SU-DHL-6 (cell line): ENCODE data around the gene P4HB.

ENCODE experiments used
- H2AFZ ChIP-seq: fragments of 200-600 bp; sonication (generic); 2 replicates; pipeline ENCODE4 v1.6.1; 2014; ENCODE audit warnings: low read depth, mild to moderate bottlenecking, moderate library complexity, mixed read lengths, antibody characterized with exemption, low read length; ENCODE audit not compliant: severe bottlenecking
- H3F3A ChIP-seq: fragments of 200-600 bp; shearing (Covaris generic); 2 replicates; pipeline ENCODE4 v1.6.0; 2016; ENCODE audit warnings: antibody characterized with exemption, mild to moderate bottlenecking; ENCODE audit not compliant: insufficient read depth
- H3K27ac ChIP-seq: fragments of 200-600 bp; sonication (generic); 2 replicates; pipeline ENCODE4 v1.5.1; 2016; ENCODE audit warnings: low read depth, mild to moderate bottlenecking, low read length, moderate library complexity, mixed read lengths
- H3K27me3 ChIP-seq: fragments of 200-600 bp; sonication (generic), shearing (Covaris generic); 2 replicates; pipeline ENCODE4 v1.6.0; 2014; ENCODE audit warnings: mild to moderate bottlenecking, low read length
- H3K36me3 ChIP-seq: fragments of 200-600 bp; sonication (generic); 2 replicates; pipeline ENCODE4 v1.6.1; 2014; ENCODE audit warnings: mild to moderate bottlenecking, low read length, mixed read lengths
- H3K4me2 ChIP-seq: fragments of 300-600, 200-600 bp; shearing (Covaris generic), sonication (generic); 2 replicates; pipeline ENCODE4 v1.6.0; 2014; ENCODE audit warnings: low read length, low read depth, mild to moderate bottlenecking; ENCODE audit not compliant: poor library complexity, severe bottlenecking
- H3K4me3 ChIP-seq: fragments of 200-600 bp; sonication (generic); 2 replicates; pipeline ENCODE4 v1.5.1; 2014; ENCODE audit warnings: antibody characterized with exemption, low read length, mild to moderate bottlenecking, mixed read lengths; ENCODE audit not compliant: insufficient read depth, poor library complexity, severe bottlenecking
- H3K79me2 ChIP-seq: fragments of 200-600 bp; sonication (generic); 2 replicates; pipeline ENCODE4 v1.6.1; 2014; ENCODE audit warnings: mild to moderate bottlenecking, low read length, moderate library complexity; ENCODE audit not compliant: insufficient read depth
- H3K9ac ChIP-seq: fragments of 200-600 bp; sonication (generic); 2 replicates; pipeline ENCODE4 v1.7.0; 2014; ENCODE audit warnings: mild to moderate bottlenecking, low read length
- H3K9me2 ChIP-seq: fragments of 200-600 bp; sonication (generic); replicated peaks from 2 replicates; pipeline ENCODE4 v1.6.1; 2014; ENCODE audit warnings: low read length; ENCODE audit not compliant: insufficient read depth
- H3K9me3 ChIP-seq: fragments of 200-600 bp; sonication (generic); 2 replicates; pipeline ENCODE4 v1.6.1; 2014; ENCODE audit warnings: low read length, mixed read lengths; ENCODE audit not compliant: insufficient read depth
- H4K20me1 ChIP-seq: fragments of 200-600 bp; sonication (generic); 2 replicates; pipeline ENCODE4 v1.6.1; 2014; ENCODE audit warnings: low read depth, mild to moderate bottlenecking, antibody characterized with exemption, low read length, moderate library complexity, mixed read lengths
- EZH2phosphoT487 ChIP-seq: fragments of 200-600 bp; sonication (generic), shearing (Covaris generic); conservative IDR thresholded peaks from 2 replicates; pipeline ENCODE4 v1.6.1; 2018; ENCODE audit warnings: mild to moderate bottlenecking, antibody characterized with exemption, low read length, moderate library complexity, mixed read lengths
- TF ChIP-seq, protein P1 (sequence below): fragments of 200-600 bp; sonication (generic); IDR thresholded peaks from one replicate; pipeline ENCODE4 v1.5.1; 2017; ENCODE audit warnings: antibody characterized with exemption, mild to moderate bottlenecking, low read length, moderate library complexity; ENCODE audit not compliant: insufficient read depth, poor library complexity, severe bottlenecking

Gene P4HB

GRCh38 chr17:81807210-81807719 lies 53.1 kb downstream of the P4HB start:
- Histone ChIP-seq H3K9me3 (no peaks in the 10 kb centered on the region), H3F3A (no peaks in the 10 kb centered on the region), H3K4me2 (no peak overlapping the region), H2AFZ (no peak overlapping the region), H3K27me3 (no peaks in the 10 kb centered on the region), H3K79me2 (no peaks in the 10 kb centered on the region), H4K20me1 (no peaks in the 10 kb centered on the region), H3K9me2 (no peaks in the 10 kb centered on the region), H3K9ac (no peak overlapping the region), H3K27ac (no peak overlapping the region), H3K4me3 (no peak overlapping the region), H3K36me3 (no peaks in the 10 kb centered on the region)
- TF ChIP-seq, protein P1, sequence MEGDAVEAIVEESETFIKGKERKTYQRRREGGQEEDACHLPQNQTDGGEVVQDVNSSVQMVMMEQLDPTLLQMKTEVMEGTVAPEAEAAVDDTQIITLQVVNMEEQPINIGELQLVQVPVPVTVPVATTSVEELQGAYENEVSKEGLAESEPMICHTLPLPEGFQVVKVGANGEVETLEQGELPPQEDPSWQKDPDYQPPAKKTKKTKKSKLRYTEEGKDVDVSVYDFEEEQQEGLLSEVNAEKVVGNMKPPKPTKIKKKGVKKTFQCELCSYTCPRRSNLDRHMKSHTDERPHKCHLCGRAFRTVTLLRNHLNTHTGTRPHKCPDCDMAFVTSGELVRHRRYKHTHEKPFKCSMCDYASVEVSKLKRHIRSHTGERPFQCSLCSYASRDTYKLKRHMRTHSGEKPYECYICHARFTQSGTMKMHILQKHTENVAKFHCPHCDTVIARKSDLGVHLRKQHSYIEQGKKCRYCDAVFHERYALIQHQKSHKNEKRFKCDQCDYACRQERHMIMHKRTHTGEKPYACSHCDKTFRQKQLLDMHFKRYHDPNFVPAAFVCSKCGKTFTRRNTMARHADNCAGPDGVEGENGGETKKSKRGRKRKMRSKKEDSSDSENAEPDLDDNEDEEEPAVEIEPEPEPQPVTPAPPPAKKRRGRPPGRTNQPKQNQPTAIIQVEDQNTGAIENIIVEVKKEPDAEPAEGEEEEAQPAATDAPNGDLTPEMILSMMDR = no peak

DNA sequence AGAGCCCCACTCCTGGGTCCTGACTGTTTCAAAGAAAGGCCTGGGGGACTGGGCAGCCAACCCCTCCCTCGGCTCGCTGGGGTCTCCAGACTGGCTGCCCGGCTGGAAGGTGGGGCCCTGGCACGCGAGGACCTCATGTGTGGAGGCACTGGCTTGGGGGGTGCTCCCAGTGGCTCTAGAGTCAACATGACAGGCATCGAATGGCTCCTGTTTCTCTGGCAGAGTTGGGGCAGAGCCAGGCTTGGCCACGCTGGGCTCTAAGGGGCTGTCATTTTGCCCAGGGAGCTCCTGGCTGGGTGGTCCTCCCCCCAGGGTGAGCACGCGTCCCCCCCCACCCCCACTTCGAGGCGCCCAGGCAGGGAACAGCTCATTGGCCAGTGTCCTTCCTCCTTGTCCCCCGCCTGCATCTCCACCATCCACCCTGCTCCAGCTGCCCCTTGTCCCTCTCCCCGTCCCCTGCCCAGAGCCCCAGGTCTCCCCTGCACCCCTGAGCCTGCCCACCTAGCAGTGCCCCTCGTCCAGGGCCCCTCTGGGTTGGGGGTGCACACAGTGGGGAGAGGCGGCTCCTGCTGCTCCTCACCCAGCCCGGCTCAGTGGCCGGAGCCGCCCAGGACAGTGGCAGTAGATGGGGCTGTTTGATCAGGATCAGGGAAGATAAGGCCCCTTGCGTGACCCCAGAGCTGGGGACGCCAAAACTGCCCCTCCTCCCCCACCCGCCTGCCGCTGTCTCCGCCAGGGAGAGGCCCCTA lies 53.7 kb downstream of the P4HB start:
- H3K9ac ChIP-seq = no peak overlapping the region
- no peaks in the 10 kb centered on the region for H3K79me2 ChIP-seq
- no peaks in the 10 kb centered on the region for H3K36me3 ChIP-seq
- no peak overlapping the region for H3K4me2 ChIP-seq
- H2AFZ ChIP-seq = no peak overlapping the region
- no peaks in the 10 kb centered on the region for H4K20me1 ChIP-seq
- no peaks in the 10 kb centered on the region for H3K27me3 ChIP-seq
- H3K9me2 ChIP-seq = no peaks in the 10 kb centered on the region
- H3K9me3 ChIP-seq = no peaks in the 10 kb centered on the region
- no peaks in the 10 kb centered on the region for H3F3A ChIP-seq
- no peak overlapping the region for H3K4me3 ChIP-seq
- H3K27ac ChIP-seq = no peak overlapping the region
- TF ChIP-seq, protein P1 = no peak
- no peak for TF ChIP-seq EZH2phosphoT487

DNA sequence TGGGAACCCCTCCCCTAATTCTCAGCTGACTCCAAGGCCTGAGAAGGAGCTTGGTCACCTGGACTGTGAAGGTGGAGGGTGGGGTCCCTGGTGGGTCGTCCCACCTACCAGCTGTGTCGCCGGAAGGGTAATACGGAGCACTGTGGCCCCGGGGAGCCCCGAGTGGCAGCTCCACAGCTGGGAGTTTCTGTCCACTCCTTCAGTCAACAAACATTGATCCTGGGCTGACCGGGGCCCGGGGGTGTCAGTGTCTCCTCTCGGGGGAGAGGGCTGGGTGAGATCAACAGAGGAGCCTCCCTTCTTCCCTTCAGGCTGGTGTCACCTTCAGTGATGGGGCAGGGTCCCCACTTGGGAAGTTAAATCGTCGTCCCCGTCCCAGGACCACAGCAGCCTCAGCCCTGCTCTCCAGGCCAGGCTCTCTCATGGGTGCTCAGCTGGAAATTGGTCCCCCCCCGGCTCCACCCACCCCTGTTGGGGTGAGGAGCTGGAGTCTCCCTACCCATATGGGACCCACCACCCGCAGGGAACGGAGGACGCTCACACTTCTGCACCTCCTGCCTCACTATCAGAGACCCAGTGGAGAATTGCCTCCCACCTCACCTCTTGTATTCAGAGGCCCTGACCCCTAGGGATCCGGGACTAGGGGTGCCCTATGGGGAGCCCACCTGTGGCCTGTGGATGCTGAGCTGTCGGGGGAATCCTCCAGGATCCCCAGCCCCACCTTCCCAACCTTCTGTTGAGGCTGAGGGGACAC lies 54.5 kb downstream of the P4HB start:
- Histone ChIP-seq H3K9me3 (no peaks in the 10 kb centered on the region), H3K4me2 (no peak overlapping the region), H3K9ac (no peak overlapping the region), H3K27me3 (no peaks in the 10 kb centered on the region), H3K79me2 (no peaks in the 10 kb centered on the region), H2AFZ (no peak overlapping the region), H3K4me3 (no peak overlapping the region), H3K9me2 (no peaks in the 10 kb centered on the region), H3F3A (no peaks in the 10 kb centered on the region), H3K36me3 (no peaks in the 10 kb centered on the region), H3K27ac (no peak overlapping the region), H4K20me1 (no peaks in the 10 kb centered on the region)
- TF ChIP-seq, protein P1 = no peak
- TF ChIP-seq EZH2phosphoT487 = no peak
